ENCODE results near the gene HSPH1. TPM values are rescaled to one million over a fixed set of nuclear protein-coding genes. Genes with fewer than 3 reads are reported as not detected.

HSPH1 gene
- total RNA-seq, 2 donors from 2014 or later: 57.3 to 162 TPM

- no peak overlapping the region for H3K9ac ChIP-seq (ENCODE audit: low read depth in 2 of 2, low read length in 2 of 2)
- no peaks in the 10 kb centered on the region for H3K27me3 ChIP-seq
- H3K9me3 ChIP-seq: no peaks in the 10 kb centered on the region
- TF ChIP-seq, protein P1, sequence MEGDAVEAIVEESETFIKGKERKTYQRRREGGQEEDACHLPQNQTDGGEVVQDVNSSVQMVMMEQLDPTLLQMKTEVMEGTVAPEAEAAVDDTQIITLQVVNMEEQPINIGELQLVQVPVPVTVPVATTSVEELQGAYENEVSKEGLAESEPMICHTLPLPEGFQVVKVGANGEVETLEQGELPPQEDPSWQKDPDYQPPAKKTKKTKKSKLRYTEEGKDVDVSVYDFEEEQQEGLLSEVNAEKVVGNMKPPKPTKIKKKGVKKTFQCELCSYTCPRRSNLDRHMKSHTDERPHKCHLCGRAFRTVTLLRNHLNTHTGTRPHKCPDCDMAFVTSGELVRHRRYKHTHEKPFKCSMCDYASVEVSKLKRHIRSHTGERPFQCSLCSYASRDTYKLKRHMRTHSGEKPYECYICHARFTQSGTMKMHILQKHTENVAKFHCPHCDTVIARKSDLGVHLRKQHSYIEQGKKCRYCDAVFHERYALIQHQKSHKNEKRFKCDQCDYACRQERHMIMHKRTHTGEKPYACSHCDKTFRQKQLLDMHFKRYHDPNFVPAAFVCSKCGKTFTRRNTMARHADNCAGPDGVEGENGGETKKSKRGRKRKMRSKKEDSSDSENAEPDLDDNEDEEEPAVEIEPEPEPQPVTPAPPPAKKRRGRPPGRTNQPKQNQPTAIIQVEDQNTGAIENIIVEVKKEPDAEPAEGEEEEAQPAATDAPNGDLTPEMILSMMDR (IDR thresholded peaks at IDR 0.05): no peak
- DNase-seq: no peak
- H3K27ac ChIP-seq: no peak overlapping the region
- no peaks in the 10 kb centered on the region for H3K4me1 ChIP-seq
- intact Hi-C loops (cut with DNase I): loop anchor here (10.0 kb wide), 1 partner anchor 121 kb away; no protein-coding TSS in a partner anchor
- H3K4me3 ChIP-seq: no peak overlapping the region
- no peaks in the 10 kb centered on the region for H3K36me3 ChIP-seq
Observed at GRCh38 chr13:31175847-31176532, 14.3 kb upstream of the HSPH1 start.

DNA sequence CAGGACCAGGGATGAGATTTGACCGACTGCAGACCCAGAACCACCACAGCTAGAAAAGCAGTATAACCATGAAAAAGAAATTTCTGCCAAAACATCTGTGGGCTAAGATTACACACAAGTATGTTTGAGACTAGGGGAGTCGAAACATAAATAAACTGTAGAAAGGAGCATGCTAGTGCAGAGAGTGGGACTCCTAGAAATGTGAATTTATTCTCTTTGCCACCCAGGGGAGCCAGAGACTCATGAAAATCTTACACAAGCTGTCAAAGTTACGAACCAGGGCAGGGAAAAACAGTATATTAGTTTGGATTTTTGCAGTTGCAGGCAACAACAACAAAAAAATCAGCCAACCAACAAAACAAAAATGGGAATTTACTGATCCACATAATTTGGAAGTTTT, 12.3 kb upstream of the HSPH1 start:
- no peak for DNase-seq

GRCh38 chr13:31172535-31172934, 10.8 kb upstream of the HSPH1 start:
- TF ChIP-seq, protein P1 (IDR thresholded peaks at IDR 0.05): no peak
- H3K36me3 ChIP-seq: no peaks in the 10 kb centered on the region
- H3K27me3 ChIP-seq: no peaks in the 10 kb centered on the region
- no peak overlapping the region for H3K27ac ChIP-seq
- no peak overlapping the region for H3K4me3 ChIP-seq
- no peaks in the 10 kb centered on the region for H3K9me3 ChIP-seq
- H3K4me1 ChIP-seq: no peaks in the 10 kb centered on the region
- no peak overlapping the region for H3K9ac ChIP-seq (ENCODE audit: low read depth in 2 of 2, low read length in 2 of 2)
- DNase-seq: no peak
- intact Hi-C loops (cut with DNase I): loop anchor here (10.0 kb wide), 1 partner anchor 118 kb away; no protein-coding TSS in a partner anchor

More for the DNA sequence above, 12.3 kb upstream of the HSPH1 start:
- Histone ChIP-seq H3K9ac (ENCODE audit: low read depth in 2 of 2, low read length in 2 of 2) (no peak overlapping the region), H3K36me3 (no peaks in the 10 kb centered on the region), H3K27ac (no peak overlapping the region), H3K9me3 (no peaks in the 10 kb centered on the region), H3K4me3 (no peak overlapping the region), H3K27me3 (no peaks in the 10 kb centered on the region), H3K4me1 (no peaks in the 10 kb centered on the region)
- TF ChIP-seq, protein P1 (IDR thresholded peaks at IDR 0.05): no peak
- intact Hi-C loops (cut with DNase I): loop anchor here (10.0 kb wide), 1 partner anchor 119 kb away; no protein-coding TSS in a partner anchor

DNA sequence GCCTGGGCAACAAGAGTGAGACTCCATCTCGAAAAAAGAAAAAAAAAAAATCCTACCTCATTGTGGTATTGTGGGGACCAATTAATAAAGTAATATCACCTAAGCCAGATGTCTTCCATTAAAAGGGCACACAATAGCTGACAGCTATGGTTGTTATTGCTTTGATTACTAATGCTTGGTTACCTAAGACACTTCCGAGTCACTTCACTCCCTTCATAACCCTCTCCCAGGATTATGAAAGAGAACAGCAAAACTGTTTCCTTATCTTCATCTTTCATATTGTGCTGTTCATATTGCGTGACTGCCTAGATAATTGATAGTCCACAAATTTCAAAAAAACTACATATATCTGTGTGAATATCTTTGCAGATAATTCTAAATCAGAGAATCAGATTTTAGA, 10.3 kb upstream of the HSPH1 start:
- intact Hi-C loops (cut with DNase I): loop anchor here (10.0 kb wide), 1 partner anchor 117 kb away; no protein-coding TSS in a partner anchor
- Histone ChIP-seq H3K27ac (no peak overlapping the region), H3K9me3 (no peaks in the 10 kb centered on the region), H3K4me1 (no peaks in the 10 kb centered on the region), H3K27me3 (no peaks in the 10 kb centered on the region), H3K9ac (ENCODE audit: low read depth in 2 of 2, low read length in 2 of 2) (no peak overlapping the region), H3K4me3 (no peak overlapping the region), H3K36me3 (no peaks in the 10 kb centered on the region)
- TF ChIP-seq, protein P1 (IDR thresholded peaks at IDR 0.05): no peak
- no peak for DNase-seq

DNA sequence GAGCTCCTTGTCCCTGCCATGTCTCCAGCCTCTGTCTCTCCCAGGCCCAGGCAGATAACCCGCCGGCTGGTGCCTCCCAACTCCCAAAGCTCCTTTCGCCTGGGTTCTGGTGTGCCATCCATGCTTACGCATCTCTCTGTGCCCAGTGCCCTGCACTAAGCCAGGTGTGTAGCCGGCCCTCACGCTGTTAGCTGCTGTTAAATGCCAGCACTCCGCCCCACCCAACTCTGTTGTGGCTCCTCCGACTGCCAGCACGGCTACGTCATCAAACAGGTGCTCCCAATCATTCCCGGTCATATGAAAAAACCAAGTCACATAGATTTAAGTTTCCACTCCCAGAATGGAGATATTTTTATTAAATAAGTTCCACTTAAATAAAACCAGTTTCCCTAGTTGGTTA, 7.0 kb upstream of the HSPH1 start:
- Histone ChIP-seq H3K4me1 (no peaks in the 10 kb centered on the region), H3K9me3 (no peaks in the 10 kb centered on the region), H3K4me3 (no peak overlapping the region), H3K36me3 (no peaks in the 10 kb centered on the region), H3K9ac (ENCODE audit: low read depth in 2 of 2, low read length in 2 of 2) (no peak overlapping the region), H3K27ac (no peak overlapping the region), H3K27me3 (no peaks in the 10 kb centered on the region)
- intact Hi-C loops (cut with DNase I): no loop called here
- TF ChIP-seq, protein P1 (IDR thresholded peaks at IDR 0.05): no peak
- peak; percentile 78 for DNase-seq

Data from colonic mucosa (tissue), 4 donors.